ENCODE results near the gene LRRIQ3. TPM values are rescaled to one million over a fixed set of nuclear protein-coding genes. Genes with fewer than 3 reads are reported as not detected.

LRRIQ3 gene
- total RNA-seq, 1 donor from 2014 or later, result not detected

GRCh38 chr1:74050386-74050785 lies 147.6 kb downstream of the LRRIQ3 start:
- no peak for DNase-seq (ENCODE audit: low read depth)
- H3K4me3 ChIP-seq (ENCODE audit: low read depth, low read length), result no peak overlapping the region
- TF ChIP-seq CTCF (conservative IDR thresholded peaks at IDR 0.05; ENCODE audit: low read depth, low read length), result no peak

DNA sequence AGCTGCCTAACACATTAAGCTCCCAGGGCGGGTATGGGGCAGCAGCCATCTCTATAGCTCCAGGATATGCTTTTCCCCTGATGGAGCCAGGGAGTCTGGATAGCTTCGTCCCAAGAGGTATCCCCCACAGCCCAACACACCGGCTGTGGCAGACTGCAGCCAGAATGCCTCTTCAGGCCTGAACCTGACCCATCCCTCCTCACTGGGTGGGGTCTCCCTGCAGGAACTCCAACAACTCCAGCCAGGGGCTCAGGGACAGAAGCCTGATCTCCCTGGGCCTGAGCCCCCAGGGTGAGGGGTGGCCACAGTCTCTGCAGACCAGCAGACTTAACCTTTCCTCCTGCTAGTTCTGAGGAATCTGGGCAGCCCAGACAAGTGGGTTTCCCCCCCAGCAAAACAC lies 159.9 kb downstream of the LRRIQ3 start:
- H3K4me3 ChIP-seq (ENCODE audit: low read depth, low read length), result no peak overlapping the region
- no peak for TF ChIP-seq CTCF (conservative IDR thresholded peaks at IDR 0.05; ENCODE audit: low read depth, low read length)
- no peak for DNase-seq (ENCODE audit: low read depth)

GRCh38 chr1:74012583-74012982 lies 185.4 kb downstream of the LRRIQ3 start:
- no peak for TF ChIP-seq CTCF (conservative IDR thresholded peaks at IDR 0.05; ENCODE audit: low read depth, low read length)
- no peak for DNase-seq (ENCODE audit: low read depth)
- no peak overlapping the region for H3K4me3 ChIP-seq (ENCODE audit: low read depth, low read length)

GRCh38 chr1:74011736-74012135 lies 186.2 kb downstream of the LRRIQ3 start:
- DNase-seq (ENCODE audit: low read depth), result no peak
- no peak for TF ChIP-seq CTCF (conservative IDR thresholded peaks at IDR 0.05; ENCODE audit: low read depth, low read length)
- no peak overlapping the region for H3K4me3 ChIP-seq (ENCODE audit: low read depth, low read length)

DNA sequence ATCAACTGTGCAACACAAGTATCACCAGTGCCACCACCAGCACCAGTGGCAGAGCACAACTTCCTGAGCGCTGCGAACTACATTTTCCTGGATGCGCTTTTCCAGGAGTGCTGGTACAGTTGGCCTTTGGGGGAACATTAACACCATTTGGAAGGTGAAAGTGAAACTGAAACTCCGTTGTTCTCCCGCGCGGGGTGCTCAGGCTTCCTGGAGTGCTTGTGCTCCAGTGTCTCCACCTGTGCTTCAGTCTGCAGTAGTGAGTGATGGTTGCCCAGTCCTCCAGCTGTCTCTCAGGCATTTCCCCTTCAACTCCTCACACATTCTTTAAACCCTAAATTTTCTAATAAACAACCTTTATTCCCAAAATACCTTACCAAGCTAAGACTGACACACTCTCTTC lies 187.8 kb downstream of the LRRIQ3 start:
- DNase-seq (ENCODE audit: low read depth), result no peak
- no peak overlapping the region for H3K4me3 ChIP-seq (ENCODE audit: low read depth, low read length)
- TF ChIP-seq CTCF (conservative IDR thresholded peaks at IDR 0.05; ENCODE audit: low read depth, low read length), result no peak

GRCh38 chr1:74005533-74005932 lies 192.4 kb downstream of the LRRIQ3 start:
- DNase-seq (ENCODE audit: low read depth), result no peak
- TF ChIP-seq CTCF (conservative IDR thresholded peaks at IDR 0.05; ENCODE audit: low read depth, low read length), result no peak
- no peak overlapping the region for H3K4me3 ChIP-seq (ENCODE audit: low read depth, low read length)

DNA sequence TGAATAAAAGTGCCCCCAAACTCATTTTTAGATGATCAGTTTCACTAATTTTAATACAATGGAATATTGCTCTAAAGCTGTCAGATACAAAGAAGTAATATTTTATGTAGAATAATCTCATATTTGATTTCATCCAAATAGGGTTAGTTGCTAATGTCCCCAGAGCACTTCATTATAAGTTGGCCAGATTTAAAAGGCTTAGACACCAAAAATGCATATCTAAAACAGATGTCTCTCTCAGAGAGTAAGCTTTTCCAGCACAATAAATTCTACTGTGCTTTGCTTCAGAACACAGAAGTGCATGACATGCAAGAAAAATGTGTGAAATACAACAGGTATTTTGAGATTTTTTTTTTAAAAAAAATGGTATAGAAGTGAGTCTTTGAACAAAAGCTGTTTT lies 194.2 kb downstream of the LRRIQ3 start:
- TF ChIP-seq CTCF (conservative IDR thresholded peaks at IDR 0.05; ENCODE audit: low read depth, low read length), result no peak
- H3K4me3 ChIP-seq (ENCODE audit: low read depth, low read length), result no peak overlapping the region
- DNase-seq (ENCODE audit: low read depth), result no peak
